ENCODE results near the gene ATP1B3.

GRCh38 chr3:141952611-141953010 lies 76.2 kb downstream of the ATP1B3 start:
- TF ChIP-seq CTCF (conservative IDR thresholded peaks at IDR 0.05 in 1 of 2, IDR thresholded peaks at IDR 0.05 in 1 of 2; ENCODE audit: extremely low read depth in 1 of 2, insufficient read depth in 1 of 2, low read depth in 1 of 2, low read length in 2 of 2) = no peak
- TF ChIP-seq EZH2 (IDR thresholded peaks at IDR 0.05; ENCODE audit: borderline replicate concordance, low read length) = no peak
